Right lobe of liver (tissue), 4 donors: ENCODE results near the gene KCTD12.

ENCODE experiments used
- POLR2A ChIP-seq: fragments of 450-650 bp; IDR thresholded peaks from one replicate; pipeline ENCODE4 v1.6.1; 2017; ENCODE audit warnings: antibody characterized with exemption, mild to moderate bottlenecking
- TF ChIP-seq, protein P1 (sequence below), 4 donors: fragments of 200-600 bp in 3 of 4; fragments of 450-650 bp in 1 of 4; IDR thresholded peaks; one replicate each; pipeline versions ENCODE4 v1.5.1 to v1.8.0; 2016 to 2022; ENCODE audit warnings: antibody characterized with exemption in 4 of 4, mild to moderate bottlenecking in 2 of 4
- donor health status: DM: no; HTN: no; CAD: no.
- donor health status: DM: no; HTN: no; CAD: no.
- donor health status: DM: no; HTN: yes; CAD: no.

DNA sequence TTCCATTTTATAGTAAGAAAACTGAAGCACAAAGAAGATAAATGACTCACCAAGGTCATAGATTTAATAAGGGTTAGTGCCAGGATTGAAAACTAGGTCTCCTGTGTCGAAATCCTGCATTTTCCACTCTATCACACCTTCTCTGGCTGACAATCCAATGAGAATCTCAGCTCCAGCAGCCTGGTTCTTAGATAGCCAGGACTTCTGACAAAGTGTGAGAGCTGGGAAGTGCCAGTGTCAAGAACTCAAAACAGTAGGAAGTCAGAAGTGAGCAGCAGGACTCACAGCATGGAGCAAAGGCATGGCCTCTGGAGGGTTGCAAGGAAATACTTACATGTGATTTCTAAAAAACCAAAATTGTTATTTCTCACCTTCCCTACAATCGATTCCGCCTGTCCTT lies 24.3 kb downstream of the KCTD12 start:
- TF ChIP-seq, protein P1, sequence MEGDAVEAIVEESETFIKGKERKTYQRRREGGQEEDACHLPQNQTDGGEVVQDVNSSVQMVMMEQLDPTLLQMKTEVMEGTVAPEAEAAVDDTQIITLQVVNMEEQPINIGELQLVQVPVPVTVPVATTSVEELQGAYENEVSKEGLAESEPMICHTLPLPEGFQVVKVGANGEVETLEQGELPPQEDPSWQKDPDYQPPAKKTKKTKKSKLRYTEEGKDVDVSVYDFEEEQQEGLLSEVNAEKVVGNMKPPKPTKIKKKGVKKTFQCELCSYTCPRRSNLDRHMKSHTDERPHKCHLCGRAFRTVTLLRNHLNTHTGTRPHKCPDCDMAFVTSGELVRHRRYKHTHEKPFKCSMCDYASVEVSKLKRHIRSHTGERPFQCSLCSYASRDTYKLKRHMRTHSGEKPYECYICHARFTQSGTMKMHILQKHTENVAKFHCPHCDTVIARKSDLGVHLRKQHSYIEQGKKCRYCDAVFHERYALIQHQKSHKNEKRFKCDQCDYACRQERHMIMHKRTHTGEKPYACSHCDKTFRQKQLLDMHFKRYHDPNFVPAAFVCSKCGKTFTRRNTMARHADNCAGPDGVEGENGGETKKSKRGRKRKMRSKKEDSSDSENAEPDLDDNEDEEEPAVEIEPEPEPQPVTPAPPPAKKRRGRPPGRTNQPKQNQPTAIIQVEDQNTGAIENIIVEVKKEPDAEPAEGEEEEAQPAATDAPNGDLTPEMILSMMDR (IDR thresholded peaks at IDR 0.05): no peak
- TF ChIP-seq POLR2A: no peak
